GM12878 (cell line): Measurements from ENCODE around the gene CBFA2T3. TPM values are rescaled to one million over a fixed set of nuclear protein-coding genes. Genes with fewer than 3 reads are reported as not detected.

Source experiments
- ATAC-seq: fragments of 200-7000 bp; cut with Tn5 transposase; 3 replicates; pipeline ENCODE4 v1.9.1; 2020; ENCODE audit warnings: mild to moderate bottlenecking, moderate library complexity
- BruUV-seq: library from RNA; stranded (reverse); fragments of 400-500 nt; replicated peaks from 2 replicates; lab custom pipeline; 2021; lab: Mats Ljungman, UMichigan
- CTCF ChIA-PET: fragments of 300-600 bp; sonication (Branson Sonifier 250); formaldehyde crosslinking; extraction: SDS; loops from one replicate; lab custom pipeline; 2021; ENCODE audit warnings: inconsistent platforms; lab: Yijun Ruan, JAX
- POLR2A ChIA-PET: fragments of 350-600 bp; formaldehyde crosslinking; extraction: SDS; loops from one replicate; lab custom pipeline; 2021; ENCODE audit warnings: inconsistent platforms; lab: Charles Lee
- RAD21 ChIA-PET: fragments of 300-600 bp; sonication (Branson Sonifier 250); formaldehyde crosslinking; loops from one replicate; lab custom pipeline; 2023; ENCODE audit warnings: antibody characterized with exemption; ENCODE audit not compliant: unreplicated experiment; lab: Charles Lee
- SMC1A ChIA-PET: fragments of 300-600 bp; sonication (Branson Sonifier 250); formaldehyde crosslinking; loops from one replicate; lab custom pipeline; 2023; ENCODE audit not compliant: unreplicated experiment, uncharacterized antibody; lab: Charles Lee
- DNase-seq: peaks from one replicate; pipeline ENCODE4 v3.0.0-alpha.2; 2011; ENCODE audit warnings: low read depth, low spot score
- FAIRE-seq: peaks from 3 replicates; lab custom pipeline; 2011; peaks lifted over from hg19 to GRCh38; lab: Jason Lieb, UNC
- H2AFZ ChIP-seq: 2 replicates; pipeline ENCODE4 v1.6.0; 2011; ENCODE audit warnings: low read depth, low read length, control low read depth; ENCODE audit not compliant: control insufficient read depth
- H3K27ac ChIP-seq: 2 replicates; pipeline ENCODE4 v1.5.1; 2011; ENCODE audit warnings: control low read depth; ENCODE audit not compliant: control insufficient read depth, insufficient read depth
- H3K27me3 ChIP-seq, 2 experiments: replicated peaks in 1 of 2; 2 replicates each; pipeline versions ENCODE4 v1.6.0 to v1.6.1; 2011; ENCODE audit warnings: low read length in 1 of 2; ENCODE audit not compliant: control insufficient read depth in 2 of 2, insufficient read depth in 2 of 2
- H3K36me3 ChIP-seq, 2 experiments: 2 replicates each; pipeline ENCODE4 v1.5.1; 2011; ENCODE audit warnings: low read length in 1 of 2; ENCODE audit not compliant: control insufficient read depth in 2 of 2, insufficient read depth in 2 of 2
- H3K4me1 ChIP-seq: 2 replicates; pipeline ENCODE4 v1.6.1; 2011; ENCODE audit warnings: mild to moderate bottlenecking, low read length, moderate library complexity, mixed read lengths; ENCODE audit not compliant: control insufficient read depth, insufficient read depth
- H3K4me2 ChIP-seq: 2 replicates; pipeline ENCODE4 v1.6.0; 2011; ENCODE audit warnings: control low read depth; ENCODE audit not compliant: control insufficient read depth, insufficient read depth
- H3K4me3 ChIP-seq: fragments of 200-600 bp; sonication (generic); 2 replicates; pipeline ENCODE4 v1.5.1; 2016
- H3K79me2 ChIP-seq: 2 replicates; pipeline ENCODE4 v1.6.0; 2011; ENCODE audit warnings: low read length; ENCODE audit not compliant: control insufficient read depth, insufficient read depth
- H3K9ac ChIP-seq: 2 replicates; pipeline ENCODE4 v1.8.0; 2011; ENCODE audit warnings: low read length, control low read depth, mixed read lengths; ENCODE audit not compliant: control insufficient read depth, insufficient read depth
- H3K9me3 ChIP-seq: replicated peaks from 3 replicates; pipeline ENCODE4 v1.5.1; 2011; ENCODE audit warnings: mild to moderate bottlenecking, low read length; ENCODE audit not compliant: control insufficient read depth, insufficient read depth
- H4K20me1 ChIP-seq: 2 replicates; pipeline ENCODE4 v1.6.0; 2011; ENCODE audit not compliant: control insufficient read depth, insufficient read depth
- BRCA1 ChIP-seq: IDR thresholded peaks from 2 replicates; pipeline ENCODE4 v1.6.1; 2011; ENCODE audit warnings: low read depth, low read length, improper control_type of control experiment
- CEBPB ChIP-seq, 2 experiments: fragments of 150-350 bp in 1 of 2; IDR thresholded peaks; 2 replicates each; pipeline ENCODE4 v1.6.1; 2012 to 2014; ENCODE audit warnings: low read depth in 2 of 2, low read length in 2 of 2, borderline replicate concordance in 1 of 2, inconsistent platforms in 1 of 2
- LARP7 ChIP-seq: fragments of 450-650 bp; IDR thresholded peaks from 2 replicates; pipeline ENCODE4 v1.6.1; 2017; ENCODE audit warnings: mild to moderate bottlenecking
- MLLT1 ChIP-seq: fragments of 450-650 bp; IDR thresholded peaks from 2 replicates; pipeline ENCODE4 v1.6.1; 2016; ENCODE audit warnings: mild to moderate bottlenecking
- PAX8 ChIP-seq: fragments of 450-650 bp; IDR thresholded peaks from 2 replicates; pipeline ENCODE4 v1.6.1; 2017; ENCODE audit warnings: mild to moderate bottlenecking, moderate library complexity
- POU2F2 ChIP-seq: IDR thresholded peaks from 3 replicates; pipeline ENCODE4 v1.6.1; 2011; ENCODE audit warnings: low read depth, mild to moderate bottlenecking, low read length, borderline replicate concordance
- PRDM15 ChIP-seq: fragments of 450-650 bp; formaldehyde crosslinking; IDR thresholded peaks from 2 replicates; pipeline ENCODE4 v1.4.0; 2020; ENCODE audit warnings: mild to moderate bottlenecking, moderate library complexity
- SMAD1 ChIP-seq: fragments of 450-650 bp; IDR thresholded peaks from 2 replicates; pipeline ENCODE4 v1.6.1; 2018; ENCODE audit warnings: mild to moderate bottlenecking, low read depth; ENCODE audit not compliant: partially characterized antibody
- ZBTB40 ChIP-seq: fragments of 450-650 bp; IDR thresholded peaks from 2 replicates; pipeline ENCODE4 v1.6.1; 2016; ENCODE audit warnings: mild to moderate bottlenecking, moderate library complexity, borderline replicate concordance
- WGBS: methylation state at CpG from one replicate; pipeline ENCODE4 v1.1.6; 2016; ENCODE audit warnings: low lambda C conversion rate; ENCODE audit not compliant: insufficient replicate concordance, insufficient coverage; ENCODE audit errors: missing lambda C conversion rate; 5-methylcytosine and 5-hydroxymethylcytosine counted together
- in situ Hi-C: fragments of 300-500 bp; cut with MboI; formaldehyde crosslinking; loops from 9 replicates; pipeline ENCODE4 v1.14.3; 2018; ENCODE audit warnings: mixed read lengths
- intact Hi-C: fragments of 100-400 bp; cut with micrococcal nuclease; formaldehyde crosslinking; loops from one replicate; pipeline ENCODE4 v1.14.2; 2022; ENCODE audit not compliant: unreplicated experiment
- polyA plus RNA-seq, 11 experiments: library from polyadenylated mRNA; depleted of rRNA in 4 of 11; unstranded in 6 of 11; stranded (reverse) in 5 of 11; fragments of >200 nt; fragmentation: Nextera tagmentation in 4 of 11; fragmentation: Illumina TruSeq in 1 of 11; extraction: Ambion mirVana in 4 of 11; extraction: Trizol in 1 of 11; gene quantifications; 1 replicate in 1 of 11; 2 replicates in 10 of 11; pipeline versions ENCODE4 v1.2.1 to v1.2.3, GENCODE V29; 2011 to 2016; ENCODE audit warnings: inconsistent platforms in 2 of 11, missing spikeins in 2 of 11, low read depth in 1 of 11
- total RNA-seq, 4 experiments: library from RNA; depleted of rRNA in 3 of 4; stranded (reverse); fragments of >200 nt in 3 of 4; fragmentation: Illumina TruSeq in 1 of 4; extraction: Trizol in 1 of 4; gene quantifications; 2 replicates each; pipeline versions ENCODE4 v1.2.1 to v1.2.3, GENCODE V29; 2013 to 2021

CBFA2T3 gene
- total and polyA plus RNA-seq, 10 of the 15 experiments (the other 5 are each of a cell fraction or from before 2014, with no cell fraction given) = 0.69 to 42.6 (median 4.5) TPM

- H3K9ac ChIP-seq = no peak overlapping the region
- H3K79me2 ChIP-seq = no peaks in the 10 kb centered on the region
- WGBS = 2% methylated on average over 2 of the region's 2 CpGs
- no peak overlapping the region for H3K27ac ChIP-seq
- H3K4me3 ChIP-seq = no peak overlapping the region
- H3K9me3 ChIP-seq = peaks cover 2% of the 10 kb centered on the region; the same call in 1 of the 3 replicates
- no peak overlapping the region for H3K4me2 ChIP-seq
- no peaks in the 10 kb centered on the region for H3K4me1 ChIP-seq
- intact Hi-C loops = no loop called here
- ChIA-PET POLR2A (no interaction called here), CTCF (no interaction called here)
- FAIRE-seq = no peak
- H2AFZ ChIP-seq = no peak overlapping the region
- H4K20me1 ChIP-seq = no peaks in the 10 kb centered on the region
- no peaks in the 10 kb centered on the region for H3K36me3 ChIP-seq
- H3K27me3 ChIP-seq = no peaks in the 10 kb centered on the region
- in situ Hi-C loops = no loop called here
- BruUV-seq = no TSS peak
- TF ChIP-seq PRDM15 (CRISPR knock-in tag) (no peak), BRCA1 (no peak), SMAD1 (no peak), ZBTB40 (no peak), LARP7 (no peak), CEBPB (IDR thresholded peaks at IDR 0.05; ENCODE audit: borderline replicate concordance in 1 of 2, low read depth in 2 of 2, low read length in 2 of 2) (no peak), POU2F2 (no peak), MLLT1 (no peak), PAX8 (no peak)
- TF ChIP-seq, all 136 proteins: peak for 0
- ATAC-seq (no peak), DNase-seq (no peak)
- SMC1A ChIA-PET = no interaction called here
- RAD21 ChIA-PET = no interaction called here
These were observed 35.6 kb upstream of the CBFA2T3 start for GRCh38 chr16:89012622-89012995.
